CD4-positive, alpha-beta T cell treated with Interleukin-4 for 1 hour (primary cell): ENCODE measurements around the gene LBHD1.
"Not testable (repeated sequence)": the region's sequence is repeated elsewhere in the genome, so short reads cannot be mapped to it uniquely, and the experiment has no call there.

Experiments used
- DNase-seq, 2 donors: peaks; one replicate each; pipeline ENCODE4 v3.0.0-alpha.2; 2020 to 2022

LBHD1 gene

DNA sequence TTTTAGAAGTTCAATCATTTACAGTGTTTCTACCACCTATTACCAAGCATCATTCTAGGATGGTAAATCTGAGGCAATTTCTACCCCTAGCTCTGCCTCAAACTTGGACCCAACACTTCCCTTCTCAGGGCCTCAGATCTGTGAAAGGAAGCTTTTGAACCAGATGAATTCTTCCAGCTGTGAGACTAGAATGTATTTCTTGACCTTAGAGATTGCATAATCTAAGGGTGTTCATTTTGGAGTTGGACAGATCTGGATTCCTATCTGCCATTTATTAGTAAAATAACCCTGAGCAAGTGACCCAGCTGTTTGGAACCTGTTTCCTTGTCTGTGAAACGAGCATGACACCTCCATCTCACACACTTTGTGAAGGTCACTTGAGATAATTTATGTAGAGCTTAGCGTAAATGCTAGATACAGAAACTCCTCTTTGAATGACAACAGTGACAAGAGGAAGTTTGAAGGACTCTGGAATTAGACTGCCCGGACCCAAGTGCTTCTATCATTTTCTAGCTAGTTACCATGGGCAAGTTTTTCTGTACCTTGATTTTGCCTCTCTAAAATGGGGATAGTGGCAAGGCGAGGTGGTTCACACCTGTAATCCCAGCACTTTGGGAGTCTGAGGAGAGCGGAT lies 15.2 kb downstream of the LBHD1 start:
- DNase-seq, result no peak

DNA sequence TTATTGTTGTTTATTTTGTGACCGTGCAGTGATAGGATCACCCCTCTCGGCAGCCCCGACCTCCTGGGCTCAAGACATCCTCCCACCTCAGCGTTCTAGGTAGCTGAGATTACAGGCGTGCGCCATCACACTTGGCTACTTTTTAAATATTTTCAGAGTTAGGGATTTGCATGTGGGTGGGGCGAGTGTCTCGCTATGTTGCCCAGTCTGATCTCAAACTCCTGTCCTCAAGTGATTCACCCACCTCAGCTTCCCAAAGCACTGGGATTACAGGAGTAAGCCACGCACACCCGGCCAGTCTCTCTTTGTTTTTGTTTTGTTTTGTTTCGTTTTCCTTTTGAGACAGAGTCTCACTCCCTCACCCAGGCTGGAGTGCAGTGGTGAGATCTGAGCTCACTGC lies 17.8 kb downstream of the LBHD1 start:
- DNase-seq, result no peak

GRCh38 chr11:62652161-62653006 lies 19.7 kb downstream of the LBHD1 start:
- DNase-seq, result peak in 1 of 2 donors; percentile 81

DNA sequence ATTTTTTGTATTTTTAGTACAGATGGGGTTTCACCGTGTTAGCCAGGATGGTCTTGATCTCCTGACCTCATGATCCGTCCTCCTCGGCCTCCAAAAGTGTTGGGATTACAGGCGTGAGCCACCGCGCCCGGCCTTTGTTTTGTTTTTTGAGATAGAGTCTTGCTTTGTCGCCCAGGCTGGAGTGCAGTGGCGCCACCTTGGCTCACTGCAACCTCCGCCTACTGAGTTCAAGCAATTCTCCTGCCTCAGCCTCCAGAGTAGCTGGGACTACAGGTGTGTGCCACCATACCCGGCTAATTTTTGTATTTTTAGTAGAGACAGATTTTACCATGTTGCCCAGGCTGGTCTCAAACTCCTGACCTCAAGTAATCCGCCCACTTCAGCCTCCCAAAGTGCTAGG lies 21.8 kb downstream of the LBHD1 start:
- not testable (repeated sequence) for DNase-seq

- DNase-seq, result no peak
Measured at GRCh38 chr11:62649486-62649885, 22.6 kb downstream of the LBHD1 start.

- DNase-seq, result no peak
Measured at GRCh38 chr11:62648967-62649364, 23.1 kb downstream of the LBHD1 start.

DNA sequence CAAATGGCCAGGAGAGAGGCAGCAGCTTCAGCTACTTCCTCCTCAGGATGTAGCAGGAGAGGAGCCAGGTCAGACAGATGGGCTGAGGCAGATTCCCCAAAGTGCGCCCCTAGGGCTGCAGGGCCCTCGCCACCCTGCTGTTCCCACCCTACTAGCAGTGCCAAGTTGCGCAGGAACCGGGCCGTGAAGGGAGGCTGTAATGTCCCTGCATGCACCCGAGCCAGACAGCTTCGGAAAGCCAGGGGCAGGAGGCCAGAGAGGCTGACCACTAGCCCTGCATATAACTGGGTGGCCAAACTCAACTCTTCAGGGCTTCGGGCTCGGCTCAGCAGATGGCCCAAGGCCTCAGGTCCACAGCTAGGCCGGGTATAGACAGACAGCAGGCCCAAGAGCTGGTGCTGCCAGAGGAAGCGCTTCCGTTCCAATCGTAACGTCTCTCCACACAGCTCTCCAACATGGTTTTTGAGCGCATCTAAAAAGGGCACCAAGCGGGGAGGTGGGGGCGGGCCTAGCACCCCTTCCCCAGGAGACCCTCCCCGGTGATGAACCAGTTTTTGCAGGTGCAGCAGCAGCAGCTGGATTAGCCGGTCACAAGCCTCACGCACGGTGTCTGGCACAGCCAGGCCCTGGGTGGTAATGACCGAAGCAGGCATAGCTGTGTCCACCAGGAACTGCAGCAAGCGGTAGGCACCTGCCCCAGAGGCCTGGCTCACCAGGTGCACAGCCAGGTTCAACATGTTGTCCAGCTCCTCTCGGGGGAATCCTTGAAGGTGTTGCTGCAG lies 23.7 kb downstream of the LBHD1 start:
- DNase-seq, result no peak

- DNase-seq, result no peak
Measured at GRCh38 chr11:62647609-62648005, 24.5 kb downstream of the LBHD1 start.

DNA sequence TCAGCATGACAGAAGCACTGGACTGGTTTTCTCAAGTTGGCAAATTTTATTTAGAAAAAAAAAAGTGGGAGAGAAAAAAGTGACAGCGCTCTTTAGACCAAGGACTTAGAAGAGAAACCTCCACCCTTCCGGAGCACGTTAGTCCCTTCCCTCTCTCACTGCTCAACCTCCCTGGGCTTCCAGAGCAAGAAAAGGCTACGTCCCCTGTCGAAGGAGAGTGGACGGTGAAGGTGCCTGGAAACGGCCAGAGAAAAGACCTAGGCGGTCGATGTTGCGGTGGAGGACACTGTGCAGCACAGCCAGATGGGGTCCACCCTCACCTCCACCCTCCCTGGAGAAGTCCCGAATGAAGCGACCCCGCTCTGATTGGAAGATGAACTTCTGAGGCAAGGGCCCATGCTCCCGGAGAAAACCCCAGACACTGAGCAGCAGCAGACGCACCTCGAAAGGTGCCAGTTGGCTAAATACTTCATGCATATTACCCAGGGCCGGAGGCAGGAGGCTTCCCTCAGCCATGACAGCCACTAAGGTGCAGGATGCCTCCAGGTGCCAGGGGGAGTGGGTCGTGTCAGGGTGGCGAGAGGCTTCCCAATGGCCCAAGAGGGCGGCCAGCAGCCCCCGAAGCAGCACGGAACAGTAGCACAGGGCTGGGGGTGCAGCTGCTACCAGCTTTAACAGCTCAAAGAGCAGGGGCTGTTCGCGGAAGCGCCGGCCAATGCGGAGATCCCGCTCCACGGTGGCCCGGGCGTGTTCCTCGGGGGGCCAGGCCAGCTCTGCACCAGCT lies 25.1 kb downstream of the LBHD1 start:
- no peak for DNase-seq

GRCh38 chr11:62645946-62646824 lies 25.9 kb downstream of the LBHD1 start, which contains the start of gene GANAB:
GANAB (minus strand) TSS chr11:62646613; CDS start chr11:62646599, 14 bp downstream.
- peak; percentile 98 to 99 for DNase-seq

GRCh38 chr11:62645671-62645945 lies 26.5 kb downstream of the LBHD1 start:
- DNase-seq, result no peak

- no peak for DNase-seq
Measured at GRCh38 chr11:62644220-62644619, 27.8 kb downstream of the LBHD1 start.

DNA sequence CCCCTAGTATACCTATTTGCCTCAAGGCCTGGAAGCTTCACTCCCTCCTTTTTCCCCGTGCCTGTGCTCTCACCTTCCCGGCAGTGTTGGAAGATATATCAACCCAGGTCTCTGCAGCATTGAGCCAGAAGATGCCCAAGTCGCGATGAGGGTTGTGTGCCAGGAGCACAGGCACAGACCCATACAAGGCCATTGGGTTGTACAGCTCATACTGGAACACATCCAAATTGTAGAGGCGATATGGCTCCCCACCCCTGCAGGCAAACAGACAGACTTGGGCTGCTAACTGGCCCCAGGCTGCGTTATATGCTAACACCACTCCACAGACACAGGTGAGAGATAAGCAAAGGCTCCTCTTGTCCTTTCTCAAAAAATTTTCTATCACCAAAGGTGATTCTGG lies 39.6 kb downstream of the LBHD1 start:
- no peak for DNase-seq

- DNase-seq, result peak; percentile 20 to 29
Measured at GRCh38 chr11:62627713-62628112, 44.4 kb downstream of the LBHD1 start.

DNA sequence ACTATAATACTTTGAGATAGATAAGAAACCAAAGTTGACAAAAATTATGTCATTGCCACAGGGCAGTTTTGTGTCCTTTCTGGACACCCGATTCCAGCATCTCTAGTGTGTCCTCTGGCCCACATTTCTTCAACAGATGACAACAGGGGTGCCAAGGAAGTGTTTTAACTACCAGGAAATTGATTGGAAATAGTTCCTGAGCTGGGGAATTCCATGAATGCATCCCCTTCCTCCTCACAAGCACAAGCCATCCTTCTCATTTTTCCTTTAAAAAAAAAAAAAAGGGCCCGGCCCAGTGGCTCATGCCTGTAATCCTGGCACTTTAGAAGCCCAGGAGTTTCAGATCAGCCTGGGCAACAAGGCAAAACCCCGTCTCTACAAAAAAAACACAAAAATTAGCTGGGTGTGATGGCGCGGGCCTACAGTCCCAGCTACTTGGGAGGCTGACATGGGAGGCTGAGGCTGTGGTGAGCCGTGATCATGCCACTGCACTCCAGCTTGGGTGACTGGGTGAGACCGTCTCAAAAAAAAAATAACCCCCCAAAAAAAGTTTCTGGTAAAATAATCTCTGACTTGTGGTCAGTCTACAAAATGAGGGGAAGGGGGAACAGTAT lies 49.5 kb downstream of the LBHD1 start:
- DNase-seq, result no peak

- peak; percentile 99 for DNase-seq
Measured at GRCh38 chr11:62621567-62622470, 50.2 kb downstream of the LBHD1 start, which contains the start of gene B3GAT3. B3GAT3 (minus strand) TSS chr11:62621986; CDS start chr11:62621947, 39 bp downstream.

- no peak for DNase-seq
Measured at GRCh38 chr11:62621027-62621566, 51.0 kb downstream of the LBHD1 start.

DNA sequence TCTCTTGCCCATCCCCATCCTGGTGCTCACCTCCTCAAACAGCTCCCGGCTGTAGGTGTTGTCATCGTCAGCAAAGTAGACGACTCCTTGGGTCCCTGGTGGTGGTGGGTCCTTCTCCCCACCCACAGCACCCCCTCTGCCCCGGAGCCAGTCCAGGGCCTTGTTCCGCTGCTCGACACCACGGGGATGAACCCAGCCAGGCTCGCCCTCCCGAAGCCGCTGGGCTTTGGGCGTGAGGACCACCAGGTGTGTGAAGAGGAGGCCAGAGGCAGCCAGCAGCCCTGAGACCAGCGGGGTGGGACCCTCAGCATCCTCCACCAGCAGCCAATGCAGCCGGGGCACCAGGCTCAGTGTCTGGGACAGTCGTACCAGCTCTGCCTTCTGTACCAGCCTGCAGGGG lies 55.1 kb downstream of the LBHD1 start:
- DNase-seq, result not testable (repeated sequence)

GRCh38 chr11:62615521-62615920 lies 56.5 kb downstream of the LBHD1 start:
- no peak for DNase-seq

GRCh38 chr11:62614275-62614674 lies 57.8 kb downstream of the LBHD1 start:
- no peak for DNase-seq
